Astrocyte of the cerebellum (primary cell): ENCODE data around the gene KCNMA1.

Source experiments
- DNase-seq: peaks from one replicate; pipeline ENCODE4 v3.0.0-alpha.2; 2011; ENCODE audit warnings: low read depth
- H3K4me3 ChIP-seq: 2 replicates; pipeline ENCODE4 v1.5.1; 2011; ENCODE audit warnings: mild to moderate bottlenecking, low read depth, low read length, moderate library complexity
- in situ Hi-C: cut with HindIII; loops from 2 replicates; pipeline ENCODE4 v1.10.0; 2017; ENCODE audit warnings: low sequenced_read_pairs
- TF ChIP-seq, protein P1 (sequence below): IDR thresholded peaks from 2 replicates; pipeline ENCODE4 v1.5.1; 2012; ENCODE audit warnings: low read length, low read depth, moderate library complexity, mild to moderate bottlenecking; ENCODE audit errors: missing control alignments

KCNMA1 gene

DNA sequence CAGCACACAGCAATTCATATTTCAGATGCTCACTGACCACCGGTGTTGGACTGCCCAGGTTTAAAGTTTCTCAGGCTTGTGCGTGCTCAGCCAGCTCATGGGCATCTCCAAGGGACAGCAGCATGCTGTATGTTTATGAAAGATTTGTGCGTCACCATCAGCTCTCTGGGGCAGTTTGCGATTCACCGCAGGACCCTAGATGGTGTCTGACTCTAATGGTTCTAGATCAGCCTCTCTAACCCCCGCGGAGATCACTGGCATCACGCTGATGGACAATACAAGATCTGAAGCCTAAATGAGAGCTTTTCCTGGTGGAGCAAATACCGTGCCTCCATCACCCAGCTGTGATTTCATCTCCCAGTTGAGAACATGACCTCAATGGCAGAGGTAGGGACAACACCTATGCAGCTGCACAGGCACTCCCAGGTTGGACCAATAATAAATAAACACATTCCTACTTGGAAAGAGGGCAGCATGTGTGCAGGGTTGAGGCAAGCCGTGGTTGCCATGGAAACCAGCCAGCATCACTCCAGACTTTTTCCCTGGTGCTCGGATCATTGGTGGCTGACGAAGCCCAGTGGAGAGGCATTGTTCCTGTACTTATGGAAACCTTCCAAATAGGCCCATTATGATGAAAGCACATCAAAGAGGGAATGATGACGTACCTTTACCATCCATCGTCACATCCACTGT lies 253.6 kb downstream of the KCNMA1 start:
- TF ChIP-seq, protein P1, sequence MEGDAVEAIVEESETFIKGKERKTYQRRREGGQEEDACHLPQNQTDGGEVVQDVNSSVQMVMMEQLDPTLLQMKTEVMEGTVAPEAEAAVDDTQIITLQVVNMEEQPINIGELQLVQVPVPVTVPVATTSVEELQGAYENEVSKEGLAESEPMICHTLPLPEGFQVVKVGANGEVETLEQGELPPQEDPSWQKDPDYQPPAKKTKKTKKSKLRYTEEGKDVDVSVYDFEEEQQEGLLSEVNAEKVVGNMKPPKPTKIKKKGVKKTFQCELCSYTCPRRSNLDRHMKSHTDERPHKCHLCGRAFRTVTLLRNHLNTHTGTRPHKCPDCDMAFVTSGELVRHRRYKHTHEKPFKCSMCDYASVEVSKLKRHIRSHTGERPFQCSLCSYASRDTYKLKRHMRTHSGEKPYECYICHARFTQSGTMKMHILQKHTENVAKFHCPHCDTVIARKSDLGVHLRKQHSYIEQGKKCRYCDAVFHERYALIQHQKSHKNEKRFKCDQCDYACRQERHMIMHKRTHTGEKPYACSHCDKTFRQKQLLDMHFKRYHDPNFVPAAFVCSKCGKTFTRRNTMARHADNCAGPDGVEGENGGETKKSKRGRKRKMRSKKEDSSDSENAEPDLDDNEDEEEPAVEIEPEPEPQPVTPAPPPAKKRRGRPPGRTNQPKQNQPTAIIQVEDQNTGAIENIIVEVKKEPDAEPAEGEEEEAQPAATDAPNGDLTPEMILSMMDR: no peak
- H3K4me3 ChIP-seq: no peak overlapping the region
- in situ Hi-C loops: no loop called here
- DNase-seq: no peak

DNA sequence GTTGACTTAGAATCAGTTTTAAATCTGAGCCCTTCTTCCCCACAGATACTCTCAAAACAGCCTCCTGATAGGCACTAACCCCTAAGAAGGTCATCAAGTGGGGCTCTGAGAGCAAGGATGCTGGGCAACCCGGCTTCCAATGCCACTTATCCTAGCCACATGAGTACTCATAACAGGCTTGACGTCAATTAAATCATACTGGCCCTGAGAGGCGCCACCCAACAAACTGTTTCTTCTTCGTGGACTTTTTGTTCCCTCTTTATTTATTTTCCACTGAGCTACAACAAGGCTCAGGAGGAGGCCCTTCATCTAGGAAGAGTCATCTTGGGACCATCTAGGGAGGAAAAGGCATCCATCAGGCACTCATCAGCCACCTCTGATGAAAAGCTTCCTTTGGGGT lies 255.9 kb downstream of the KCNMA1 start:
- in situ Hi-C loops: no loop called here
- DNase-seq: no peak
- TF ChIP-seq, protein P1: no peak
- H3K4me3 ChIP-seq: no peak overlapping the region

DNA sequence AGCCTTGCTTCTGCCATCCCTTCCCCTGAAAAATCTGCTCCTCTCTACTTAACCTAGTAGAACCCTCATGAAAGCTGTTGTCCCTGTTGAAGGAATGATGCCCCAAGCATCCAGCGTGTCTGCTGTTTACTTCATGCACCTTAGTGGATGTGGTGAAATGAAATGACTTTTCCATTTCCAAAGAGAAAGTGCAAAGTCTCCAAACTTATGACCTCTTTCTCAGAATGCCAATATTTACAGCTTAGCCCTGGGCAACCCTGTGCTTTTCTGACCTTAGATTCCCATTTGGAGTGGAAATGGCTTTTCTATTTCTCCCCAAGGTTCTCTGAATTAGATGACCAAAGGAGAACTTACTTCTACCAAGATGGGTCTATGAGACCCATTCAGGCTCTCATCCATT lies 256.9 kb downstream of the KCNMA1 start:
- TF ChIP-seq, protein P1: no peak
- no peak for DNase-seq
- in situ Hi-C loops: no loop called here
- H3K4me3 ChIP-seq: no peak overlapping the region

DNA sequence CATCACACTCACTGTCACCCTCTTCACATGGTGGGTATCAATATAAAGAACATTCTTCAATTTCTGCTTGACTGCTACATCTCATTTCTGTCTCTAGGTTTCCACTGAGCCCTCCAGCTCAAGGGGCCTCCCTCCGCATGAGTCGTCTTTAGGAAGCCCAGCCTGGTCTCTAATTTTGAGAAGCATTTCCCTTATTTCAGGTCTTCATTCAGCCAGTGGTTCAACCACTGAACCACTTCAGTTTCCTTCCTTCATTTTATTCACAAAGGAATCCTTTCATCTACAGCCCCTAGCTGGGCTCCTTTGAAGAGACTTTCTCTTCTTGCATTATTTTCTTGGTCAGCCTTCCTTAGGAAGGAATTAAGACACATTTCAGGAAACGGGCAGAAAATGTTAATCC lies 257.4 kb downstream of the KCNMA1 start:
- no peak overlapping the region for H3K4me3 ChIP-seq
- no peak for DNase-seq
- in situ Hi-C loops: no loop called here
- TF ChIP-seq, protein P1: no peak

DNA sequence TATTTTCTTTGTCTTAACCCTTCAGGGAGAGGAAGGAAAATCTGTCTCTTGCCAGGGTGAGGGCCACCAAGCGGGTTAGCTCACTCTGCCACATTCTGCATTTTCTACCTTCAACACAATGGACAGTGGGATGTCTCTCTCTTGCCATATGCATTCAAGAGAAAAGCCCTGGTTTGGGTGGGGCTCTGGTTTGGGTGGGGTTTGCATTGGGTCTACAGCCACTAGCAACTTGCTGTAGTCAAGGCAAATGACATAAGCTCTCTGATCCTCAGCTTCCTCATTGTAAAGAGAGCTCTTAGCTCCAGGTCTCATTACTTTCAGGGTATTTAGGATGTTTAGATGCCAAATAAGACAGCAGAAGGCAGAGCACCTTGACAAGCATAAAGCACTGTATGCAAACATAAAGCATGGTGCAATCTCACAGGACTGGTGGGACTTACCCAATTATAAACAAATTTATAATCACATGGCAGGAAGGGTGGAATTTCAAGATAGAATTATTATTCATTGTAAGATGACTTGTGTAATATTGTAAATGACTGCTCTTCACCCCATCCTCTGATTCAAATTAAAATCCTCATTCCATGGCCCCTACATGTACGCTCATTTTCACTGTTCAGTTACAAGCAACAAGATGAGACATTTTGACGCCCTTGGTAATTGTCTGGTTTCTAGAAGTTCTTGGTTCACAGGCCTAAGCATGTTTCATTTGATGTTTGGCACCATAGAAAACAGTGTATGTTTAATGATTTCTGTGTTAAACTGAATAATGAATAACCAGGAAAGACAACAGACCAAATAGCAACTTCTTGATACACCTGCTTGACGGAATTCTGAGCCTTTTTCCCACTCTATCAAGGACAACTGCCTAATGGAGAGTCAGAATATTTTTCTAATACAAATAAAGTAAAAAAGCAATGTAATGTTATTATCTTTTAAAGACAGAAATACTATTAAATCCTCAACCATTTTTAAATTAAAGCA lies 258.9 kb downstream of the KCNMA1 start:
- TF ChIP-seq, protein P1: no peak
- H3K4me3 ChIP-seq: no peak overlapping the region
- in situ Hi-C loops: no loop called here
- DNase-seq: no peak

DNA sequence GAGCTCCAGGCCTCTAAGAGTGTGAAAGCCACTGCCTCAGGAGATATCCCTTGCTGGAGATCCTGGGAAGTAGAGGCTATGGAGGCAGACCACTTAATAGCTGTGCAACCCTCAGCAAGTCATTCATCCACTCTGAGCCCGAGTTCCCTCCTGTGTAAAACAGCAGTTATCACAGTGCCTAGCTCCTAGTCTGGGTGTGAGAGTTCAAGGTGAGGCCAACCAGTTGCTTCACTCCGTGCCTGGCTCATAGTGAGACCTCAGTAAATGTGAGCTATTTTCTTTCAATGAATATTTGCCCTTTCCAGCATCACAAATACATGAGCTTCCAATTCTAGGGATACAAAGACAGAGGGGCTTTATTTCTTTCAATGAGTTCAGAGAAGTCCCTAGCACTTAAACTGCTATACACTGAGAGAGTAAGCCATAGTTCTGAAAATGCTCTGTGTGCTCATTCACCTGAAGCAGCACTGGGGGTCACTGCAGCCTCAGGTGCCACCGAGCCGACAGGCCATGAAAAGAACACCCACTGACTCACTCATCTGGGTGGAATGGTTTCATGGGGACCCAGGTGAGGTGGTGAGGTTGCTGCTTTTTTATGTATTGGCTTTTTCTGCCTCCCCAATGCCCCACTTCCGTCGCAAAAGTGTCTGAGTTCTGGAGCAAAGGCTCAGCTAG lies 259.8 kb downstream of the KCNMA1 start:
- DNase-seq: no peak
- TF ChIP-seq, protein P1: no peak
- no peak overlapping the region for H3K4me3 ChIP-seq
- in situ Hi-C loops: no loop called here
